Erythroblast (primary cell): ENCODE measurements around the gene SGK1.

Experiments
- GATA1 ChIP-seq: IDR thresholded peaks from 2 replicates; pipeline ENCODE4 v1.6.1; 2011; ENCODE audit warnings: low read depth, mild to moderate bottlenecking, control low read depth, low read length, moderate library complexity
- POLR2A ChIP-seq: IDR thresholded peaks from 2 replicates; pipeline ENCODE4 v1.6.1; 2011; ENCODE audit warnings: mild to moderate bottlenecking, low read length

DNA sequence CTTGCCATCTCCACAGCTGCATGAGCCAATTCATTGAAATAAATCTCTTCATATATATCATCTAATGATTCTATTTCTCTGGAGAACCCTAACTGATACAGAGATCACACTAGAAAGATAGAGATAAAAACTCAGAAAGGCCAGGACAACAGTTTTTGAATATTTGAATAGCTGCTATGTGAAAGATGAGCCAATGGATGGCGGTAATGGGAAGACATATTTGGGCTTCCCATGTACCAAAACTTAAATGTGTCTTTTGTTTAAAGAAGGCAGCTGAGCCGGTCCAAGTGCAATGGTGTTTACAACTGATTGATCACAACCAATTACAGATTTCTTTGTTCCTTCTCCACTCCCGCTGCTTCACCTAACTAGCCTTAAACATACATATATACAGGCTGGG lies 35.1 kb downstream of the SGK1 start:
- TF ChIP-seq POLR2A (no peak), GATA1 (no peak)
